Endodermal cell (in vitro differentiated cells): ENCODE results near the gene PARN. TPM values are rescaled to one million over a fixed set of nuclear protein-coding genes. Genes with fewer than 3 reads are reported as not detected.

ENCODE experiments used
- DNase-seq: peaks from one replicate; pipeline ENCODE4 v3.0.0-alpha.2; 2017
- H3K27ac ChIP-seq: 2 replicates; pipeline ENCODE4 v1.5.1; 2013; ENCODE audit warnings: mild to moderate bottlenecking, low read depth, low read length, moderate library complexity
- H3K27me3 ChIP-seq: 2 replicates; pipeline ENCODE4 v1.6.1; 2013; ENCODE audit warnings: mild to moderate bottlenecking, low read length, moderate library complexity; ENCODE audit not compliant: insufficient read depth, control insufficient read depth, poor library complexity, severe bottlenecking
- H3K36me3 ChIP-seq: 2 replicates; pipeline ENCODE4 v1.7.0; 2013; ENCODE audit warnings: mild to moderate bottlenecking, low read length, moderate library complexity; ENCODE audit not compliant: control insufficient read depth, insufficient read depth
- H3K4me1 ChIP-seq: one replicate; pipeline ENCODE4 v1.7.0; 2013; ENCODE audit warnings: low read length; ENCODE audit not compliant: control insufficient read depth, insufficient read depth
- H3K4me3 ChIP-seq: 2 replicates; pipeline ENCODE4 v1.5.1; 2013; ENCODE audit warnings: mild to moderate bottlenecking, low read length, moderate library complexity
- H3K9ac ChIP-seq: 2 replicates; pipeline ENCODE4 v1.6.1; 2013; ENCODE audit warnings: mild to moderate bottlenecking, low read length, moderate library complexity; ENCODE audit not compliant: poor library complexity, severe bottlenecking; ENCODE audit errors: extremely low read depth
- H3K9me3 ChIP-seq: 2 replicates; pipeline ENCODE4 v1.6.1; 2013; ENCODE audit warnings: mild to moderate bottlenecking, low read length, moderate library complexity; ENCODE audit not compliant: control insufficient read depth
- H3K27ac Mint-ChIP-seq: 2 replicates; pipeline ENCODE4 v1.8.0; 2020; ENCODE audit warnings: mixed read lengths
- H3K27me3 Mint-ChIP-seq: 2 replicates; pipeline ENCODE4 v1.8.0; 2021; ENCODE audit warnings: mild to moderate bottlenecking, mixed read lengths; ENCODE audit not compliant: insufficient read depth
- H3K36me3 Mint-ChIP-seq: 2 replicates; pipeline ENCODE4 v1.8.0; 2020; ENCODE audit warnings: low read depth, mixed read lengths
- H3K4me1 Mint-ChIP-seq: 2 replicates; pipeline ENCODE4 v1.8.0; 2020; ENCODE audit warnings: mixed read lengths
- H3K4me3 Mint-ChIP-seq: 2 replicates; pipeline ENCODE4 v1.8.0; 2020; ENCODE audit warnings: mild to moderate bottlenecking, moderate library complexity, mixed read lengths
- H3K9me3 Mint-ChIP-seq: 2 replicates; pipeline ENCODE4 v1.8.0; 2020; ENCODE audit warnings: mild to moderate bottlenecking, mixed read lengths
- CTCF ChIP-seq: fragments of 200-600 bp; sonication (generic); conservative IDR thresholded peaks from 2 replicates; pipeline ENCODE4 v1.5.0; 2021; ENCODE audit warnings: antibody characterized with exemption, mild to moderate bottlenecking
- WGBS, 2 experiments: methylation state at CpG; one replicate each; pipeline versions ENCODE4 v1.1.5 to v1.1.7; 2013; ENCODE audit warnings: missing lambda C conversion rate in 2 of 2, mixed read lengths in 1 of 2; ENCODE audit not compliant: insufficient coverage in 1 of 2, insufficient read length in 1 of 2; 5-methylcytosine and 5-hydroxymethylcytosine counted together
- total RNA-seq, 2 donors: library from RNA; stranded (reverse); fragmentation: NEBNext Ultra II Directional in 1 of 2; extraction: Animal tissue kit (Norgen Biotek cat#: 25700) in 1 of 2; gene quantifications; 2 replicates in 1 of 2; 3 replicates in 1 of 2; pipeline ENCODE4 v1.2.1, GENCODE V29; 2021

The PARN gene
- total RNA-seq, 2 donors from 2014 or later = 43.7 to 45.7 TPM

- H3K27ac ChIP-seq = no peak overlapping the region
- Mint-ChIP-seq H3K9me3 (peaks cover 14% of the 10 kb centered on the region), H3K27me3 (no peaks in the 10 kb centered on the region), H3K4me3 (no peak overlapping the region), H3K27ac (no peak overlapping the region), H3K36me3 (peaks cover 17% of the 10 kb centered on the region), H3K4me1 (peaks cover 6% of the 10 kb centered on the region)
- TF ChIP-seq CTCF = no peak
- WGBS, 2 experiments = 91% methylated on average over 3 of the region's 3 CpGs; no CpG with 5 or more reads in 1 of the 2 experiments
- no peaks in the 10 kb centered on the region for H3K4me1 ChIP-seq
- peaks cover 20% of the 10 kb centered on the region for H3K9me3 ChIP-seq
- no peak overlapping the region for H3K9ac ChIP-seq
- peaks cover 12% of the 10 kb centered on the region for H3K36me3 ChIP-seq
- H3K27me3 ChIP-seq = no peaks in the 10 kb centered on the region
- no peak overlapping the region for H3K4me3 ChIP-seq
- DNase-seq = no peak
Measured at GRCh38 chr16:14465799-14466198, 164.3 kb downstream of the PARN start.

- WGBS, 2 experiments = 96 to 100% methylated on average over 2 of the region's 2 CpGs
- Histone ChIP-seq H3K4me1 (no peaks in the 10 kb centered on the region), H3K4me3 (no peak overlapping the region), H3K9me3 (peaks cover 20% of the 10 kb centered on the region), H3K36me3 (peaks cover 14% of the 10 kb centered on the region), H3K27ac (no peak overlapping the region), H3K9ac (no peak overlapping the region), H3K27me3 (no peaks in the 10 kb centered on the region)
- DNase-seq = no peak
- H3K27ac Mint-ChIP-seq = no peak overlapping the region
- no peak overlapping the region for H3K4me3 Mint-ChIP-seq
- H3K4me1 Mint-ChIP-seq = peaks cover 6% of the 10 kb centered on the region
- peaks cover 14% of the 10 kb centered on the region for H3K9me3 Mint-ChIP-seq
- H3K36me3 Mint-ChIP-seq = peaks cover 16% of the 10 kb centered on the region
- no peak for TF ChIP-seq CTCF
- no peaks in the 10 kb centered on the region for H3K27me3 Mint-ChIP-seq
Measured at GRCh38 chr16:14464796-14465195, 165.3 kb downstream of the PARN start.

- no peak overlapping the region for H3K27ac Mint-ChIP-seq
- peak overlapping the region; percentile 51 for H3K4me3 ChIP-seq
- H3K9me3 ChIP-seq = peaks cover 20% of the 10 kb centered on the region
- peaks cover 16% of the 10 kb centered on the region for H3K36me3 Mint-ChIP-seq
- no peak for TF ChIP-seq CTCF
- peaks cover 6% of the 10 kb centered on the region for H3K4me1 Mint-ChIP-seq
- no peak overlapping the region for H3K4me3 Mint-ChIP-seq
- no peaks in the 10 kb centered on the region for H3K4me1 ChIP-seq
- H3K27me3 ChIP-seq = no peaks in the 10 kb centered on the region
- H3K9me3 Mint-ChIP-seq = peaks cover 14% of the 10 kb centered on the region
- 80 to 96% methylated on average over 1 to 2 of the region's 2 CpGs for WGBS, 2 experiments
- H3K36me3 ChIP-seq = peaks cover 14% of the 10 kb centered on the region
- H3K9ac ChIP-seq = no peak overlapping the region
- no peak overlapping the region for H3K27ac ChIP-seq
- H3K27me3 Mint-ChIP-seq = no peaks in the 10 kb centered on the region
- no peak for DNase-seq
Measured at GRCh38 chr16:14464192-14464591, 165.9 kb downstream of the PARN start.
